H1 (cell line): ENCODE results near the gene ADAMTS20. TPM values are rescaled to one million over a fixed set of nuclear protein-coding genes. Genes with fewer than 3 reads are reported as not detected.

Experiments
- EP300 ChIP-seq, 2 experiments: IDR thresholded peaks; 1 replicate in 1 of 2; 2 replicates in 1 of 2; pipeline ENCODE4 v1.6.1; 2011 to 2012; ENCODE audit warnings: low read depth in 2 of 2, low read length in 2 of 2, mild to moderate bottlenecking in 2 of 2, borderline replicate concordance in 1 of 2, inconsistent platforms in 1 of 2, moderate library complexity in 1 of 2
- polyA plus RNA-seq, 7 experiments: library from polyadenylated mRNA; depleted of rRNA in 3 of 7; stranded (reverse) in 5 of 7; unstranded in 2 of 7; fragments of >200 nt in 5 of 7; fragments of 200-250 nt in 2 of 7; gene quantifications; 1 replicate in 5 of 7; 2 replicates in 1 of 7; 4 replicates in 1 of 7; pipeline versions ENCODE4 v1.2.1 to v1.2.3, GENCODE V29; 2011 to 2013; ENCODE audit warnings: missing spikeins in 2 of 7, mixed read lengths in 2 of 7
- total RNA-seq: library from RNA; stranded (reverse); fragmentation: NEBNext Ultra II Directional; extraction: Animal tissue kit (Norgen Biotek cat#: 25700); gene quantifications from 2 replicates; pipeline ENCODE4 v1.2.1, GENCODE V29; 2021

The ADAMTS20 gene
- total and polyA plus RNA-seq, 2 of the 8 experiments (the other 6 are each of a cell fraction or from before 2014, with no cell fraction given) = 2.9 to 5.1 TPM

- TF ChIP-seq EP300 (IDR thresholded peaks at IDR 0.05; ENCODE audit: borderline replicate concordance in 1 of 2, low read depth in 2 of 2, low read length in 2 of 2) = no peak
Measured at GRCh38 chr12:43462741-43463140, 89.3 kb downstream of the ADAMTS20 start (continued).
